BLaER1 treated with 17β-estradiol and CSF1 and Interleukin-3, amounts not matched to agents 10 nM and 100 nM (cell line): ENCODE measurements around the gene RNASEH2B.

Experiments used
- H3K27ac ChIP-seq, 11 experiments: shearing (Covaris generic); formaldehyde crosslinking; 2 replicates each; pipeline ENCODE4 v1.8.1; 2022
- H3K27me3 ChIP-seq, 11 experiments: shearing (Covaris generic); formaldehyde crosslinking; 2 replicates each; pipeline ENCODE4 v1.8.1; 2022
- H3K36me3 ChIP-seq, 11 experiments: shearing (Covaris generic); formaldehyde crosslinking; 2 replicates each; pipeline ENCODE4 v1.8.1; 2022
- H3K4me1 ChIP-seq, 10 experiments: shearing (Covaris generic); formaldehyde crosslinking; 2 replicates each; pipeline ENCODE4 v1.8.1; 2022
- H3K4me2 ChIP-seq, 11 experiments: shearing (Covaris generic); formaldehyde crosslinking; 2 replicates each; pipeline ENCODE4 v1.8.1; 2022
- H3K4me3 ChIP-seq, 10 experiments: shearing (Covaris generic); formaldehyde crosslinking; 2 replicates each; pipeline ENCODE4 v1.8.1; 2022
- H3K9ac ChIP-seq, 11 experiments: shearing (Covaris generic); formaldehyde crosslinking; 2 replicates each; pipeline ENCODE4 v1.8.1; 2022
- H3K9me3 ChIP-seq, 11 experiments: shearing (Covaris generic); formaldehyde crosslinking; replicated peaks in 1 of 11; 2 replicates each; pipeline ENCODE4 v1.8.1; 2022
- H4K20me1 ChIP-seq, 11 experiments: shearing (Covaris generic); formaldehyde crosslinking; 2 replicates each; pipeline ENCODE4 v1.8.1; 2022
- Cebpa-rat ChIP-seq, 11 experiments: shearing (Covaris generic); IDR thresholded peaks; 2 replicates each; pipeline ENCODE4 v1.8.1; 2022

RNASEH2B gene

DNA sequence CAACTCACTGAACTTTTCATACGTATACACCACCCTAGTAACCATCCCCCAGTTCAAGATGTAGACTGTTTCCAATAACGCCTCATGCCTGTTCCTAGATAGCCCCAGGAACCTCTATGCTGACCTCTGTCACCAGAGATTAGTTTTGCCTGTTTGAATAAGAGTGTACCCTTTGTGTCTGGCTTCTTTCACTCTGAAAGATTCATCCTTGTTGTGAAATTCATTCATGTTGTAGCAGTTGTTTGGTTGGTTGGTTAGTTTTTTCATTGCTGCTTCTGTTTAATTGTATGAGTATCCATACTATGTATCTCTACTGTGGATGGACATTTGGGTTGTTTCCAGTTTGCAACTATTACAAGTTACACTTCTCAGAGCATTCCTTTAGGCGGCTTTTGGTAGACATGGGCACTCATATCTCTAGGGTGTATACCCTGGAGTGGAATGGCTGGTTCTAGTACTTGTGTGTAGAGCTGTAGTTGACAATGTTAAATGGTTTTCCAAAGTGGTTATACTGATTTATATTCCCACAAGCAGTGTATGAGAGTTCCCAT, 1.6 kb downstream of the RNASEH2B start:
- Histone ChIP-seq H3K9me3 (peaks cover 0 to 1% (median 0%) of the 10 kb centered on the region in 11 experiments; a peak in 2 of 22 replicates), H3K4me3 (peak overlapping the region; percentile 74 to 88 (median 83)), H3K4me2 (peak overlapping the region; percentile 86 to 97 (median 92)), H3K36me3 (no peaks in the 10 kb centered on the region), H3K9ac (peak overlapping the region; percentile 94 to 99 (median 98)), H4K20me1 (peaks cover 0 to 6% (median 0%) of the 10 kb centered on the region in 11 experiments; a peak in 2 of 22 replicates), H3K4me1 (peaks cover 59 to 76% (median 69%) of the 10 kb centered on the region in 10 experiments), H3K27me3 (no peaks in the 10 kb centered on the region), H3K27ac (peak overlapping the region; percentile 93 to 100 (median 98); a peak in 21 of 22 replicates)
- no peak for TF ChIP-seq Cebpa-rat (IDR thresholded peaks at IDR 0.05)

DNA sequence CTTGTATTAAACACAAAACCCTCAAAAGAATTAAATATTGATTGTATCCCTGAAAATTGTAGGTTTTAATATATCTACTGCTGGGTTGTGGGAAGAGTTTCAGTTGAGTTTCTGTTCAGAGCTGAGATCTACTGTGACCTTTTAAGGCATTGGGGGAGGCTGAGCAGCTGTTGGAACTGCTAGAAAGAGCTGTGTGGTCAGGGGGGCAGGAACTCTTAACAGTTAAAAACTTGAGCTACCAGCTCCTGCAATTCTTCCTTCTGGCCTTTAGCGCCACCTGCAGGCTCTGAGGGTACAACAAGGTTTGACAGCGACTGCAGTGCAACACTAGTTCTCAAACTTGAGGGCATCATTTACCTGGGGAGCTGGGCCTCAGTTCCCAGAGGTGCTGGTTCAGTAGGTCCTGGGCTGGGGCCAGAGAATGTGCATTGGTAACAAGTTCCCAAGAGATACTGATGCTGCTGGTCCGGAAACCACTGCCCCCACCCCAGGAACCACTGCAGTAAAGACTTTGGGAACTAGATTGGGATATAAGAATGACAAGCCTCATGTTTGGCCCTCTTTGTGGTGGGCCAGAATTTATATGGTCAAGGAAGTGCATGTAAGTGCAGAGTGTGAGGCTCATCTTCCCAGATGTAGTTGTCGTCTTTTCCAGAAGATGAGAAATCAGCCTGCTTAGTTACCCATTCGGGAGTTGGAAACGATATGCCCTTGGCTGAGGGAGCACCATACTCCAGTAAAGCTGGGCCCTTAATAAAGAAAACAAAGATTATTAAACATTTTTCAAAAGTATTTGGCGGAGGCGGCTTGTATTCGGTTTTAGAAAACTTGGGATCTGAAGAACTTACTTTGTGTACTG, 2.6 kb downstream of the RNASEH2B start:
- Histone ChIP-seq H3K4me1 (peaks cover 69 to 84% (median 75%) of the 10 kb centered on the region in 10 experiments), H3K9me3 (no peaks in the 10 kb centered on the region), H3K27me3 (no peaks in the 10 kb centered on the region), H3K4me3 (peak overlapping the region; percentile 74 to 88 (median 83); a peak in 17 of 20 replicates), H3K9ac (peak overlapping the region; percentile 94 to 99 (median 98); a peak in 21 of 22 replicates), H4K20me1 (peaks cover 0 to 6% (median 0%) of the 10 kb centered on the region in 11 experiments; a peak in 2 of 22 replicates), H3K4me2 (peak overlapping the region; percentile 86 to 97 (median 92)), H3K27ac (peak overlapping the region in 10 of 11 experiments; percentile 95 to 100 (median 98); a peak in 19 of 22 replicates), H3K36me3 (no peaks in the 10 kb centered on the region)
- TF ChIP-seq Cebpa-rat (IDR thresholded peaks at IDR 0.05), result no peak

- peaks cover 0 to 6% (median 0%) of the 10 kb centered on the region in 11 experiments; a peak in 2 of 22 replicates for H4K20me1 ChIP-seq
- no peaks in the 10 kb centered on the region for H3K27me3 ChIP-seq
- peaks cover 71 to 87% (median 79%) of the 10 kb centered on the region in 10 experiments for H3K4me1 ChIP-seq
- no peak for TF ChIP-seq Cebpa-rat (IDR thresholded peaks at IDR 0.05)
- peaks cover 0 to 6% (median 4%) of the 10 kb centered on the region in 11 experiments; a peak in 8 of 22 replicates for H3K36me3 ChIP-seq
- H3K4me3 ChIP-seq, result peak overlapping the region in 6 of 10 experiments; percentile 21 to 88 (median 82); a peak in 10 of 20 replicates
- H3K9me3 ChIP-seq, result peaks cover 0 to 4% (median 0%) of the 10 kb centered on the region in 11 experiments; a peak in 4 of 22 replicates
- peak overlapping the region in 10 of 11 experiments; percentile 25 to 99 (median 98); a peak in 18 of 22 replicates for H3K9ac ChIP-seq
- peak overlapping the region in 10 of 11 experiments; percentile 7 to 99 (median 82); a peak in 17 of 22 replicates for H3K27ac ChIP-seq
- peak overlapping the region; percentile 86 to 97 (median 92) for H3K4me2 ChIP-seq
Observed at GRCh38 chr13:50912851-50913250, 3.3 kb downstream of the RNASEH2B start.

GRCh38 chr13:50914176-50914700, 4.6 kb downstream of the RNASEH2B start:
- peaks cover 59 to 88% (median 77%) of the 10 kb centered on the region in 10 experiments for H3K4me1 ChIP-seq
- no peaks in the 10 kb centered on the region for H3K27me3 ChIP-seq
- H3K36me3 ChIP-seq, result peaks cover 0 to 19% (median 14%) of the 10 kb centered on the region in 11 experiments; a peak in 12 of 22 replicates
- H3K4me3 ChIP-seq, result peak overlapping the region in 2 of 10 experiments; percentile 15 to 21; a peak in 1 of 20 replicates
- H3K4me2 ChIP-seq, result peak overlapping the region; percentile 71 to 97 (median 90)
- peaks cover 0 to 18% (median 10%) of the 10 kb centered on the region in 11 experiments; a peak in 13 of 22 replicates for H3K9me3 ChIP-seq
- H3K27ac ChIP-seq, result peak overlapping the region; percentile 40 to 99 (median 89); a peak in 20 of 22 replicates
- no peak for TF ChIP-seq Cebpa-rat (IDR thresholded peaks at IDR 0.05)
- peak overlapping the region in 10 of 11 experiments; percentile 1 to 98 (median 57); a peak in 15 of 22 replicates for H3K9ac ChIP-seq
- peaks cover 0 to 6% (median 0%) of the 10 kb centered on the region in 11 experiments; a peak in 2 of 22 replicates for H4K20me1 ChIP-seq

- H3K4me3 ChIP-seq, result peak overlapping the region in 4 of 10 experiments; percentile 5 to 21 (median 15); a peak in 3 of 20 replicates
- H3K4me1 ChIP-seq, result peaks cover 58 to 94% (median 77%) of the 10 kb centered on the region in 10 experiments
- TF ChIP-seq Cebpa-rat (IDR thresholded peaks at IDR 0.05), result no peak
- no peaks in the 10 kb centered on the region for H3K27me3 ChIP-seq
- peak overlapping the region; percentile 71 to 97 (median 90) for H3K4me2 ChIP-seq
- peaks cover 0 to 24% (median 16%) of the 10 kb centered on the region in 11 experiments; a peak in 14 of 22 replicates for H3K9me3 ChIP-seq
- H3K36me3 ChIP-seq, result peaks cover 0 to 26% (median 20%) of the 10 kb centered on the region in 11 experiments; a peak in 13 of 22 replicates
- H3K9ac ChIP-seq, result peak overlapping the region in 10 of 11 experiments; percentile 1 to 98 (median 57); a peak in 15 of 22 replicates
- peaks cover 0 to 6% (median 0%) of the 10 kb centered on the region in 11 experiments; a peak in 2 of 22 replicates for H4K20me1 ChIP-seq
- H3K27ac ChIP-seq, result peak overlapping the region; percentile 40 to 99 (median 89); a peak in 21 of 22 replicates
Observed at GRCh38 chr13:50914848-50915247, 5.3 kb downstream of the RNASEH2B start.

DNA sequence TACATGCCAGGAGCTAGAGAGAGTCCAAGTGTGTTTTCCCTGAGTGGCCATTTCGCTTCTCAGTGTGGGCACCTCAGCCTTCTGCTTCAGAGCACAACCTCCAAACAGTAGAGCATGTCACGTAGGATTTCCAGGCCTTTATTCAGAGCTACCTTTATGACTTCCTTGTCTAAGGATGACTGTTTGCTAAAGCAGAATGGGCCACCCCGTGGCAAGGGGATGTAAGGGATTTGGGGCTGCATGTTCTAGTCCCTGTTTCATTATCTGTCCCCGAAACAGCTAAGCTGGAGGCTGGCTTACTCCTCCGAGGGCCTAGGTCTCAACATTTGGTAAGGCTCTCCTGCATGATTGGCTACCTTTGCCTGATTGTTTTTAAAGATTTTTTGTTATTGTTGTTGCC, 6.0 kb downstream of the RNASEH2B start:
- Histone ChIP-seq H3K27ac (peak overlapping the region; percentile 40 to 99 (median 89); a peak in 21 of 22 replicates), H3K4me2 (peak overlapping the region; percentile 71 to 97 (median 90)), H3K27me3 (no peaks in the 10 kb centered on the region), H3K9me3 (peaks cover 0 to 31% (median 23%) of the 10 kb centered on the region in 11 experiments; a peak in 18 of 22 replicates), H3K36me3 (peaks cover 0 to 33% (median 27%) of the 10 kb centered on the region in 11 experiments; a peak in 13 of 22 replicates), H4K20me1 (peaks cover 0 to 6% (median 0%) of the 10 kb centered on the region in 11 experiments; a peak in 2 of 22 replicates), H3K9ac (peak overlapping the region; percentile 8 to 98 (median 57); a peak in 16 of 22 replicates), H3K4me1 (peaks cover 58 to 100% (median 79%) of the 10 kb centered on the region in 10 experiments), H3K4me3 (peak overlapping the region in 3 of 10 experiments; percentile 5 to 17 (median 15); a peak in 2 of 20 replicates)
- no peak for TF ChIP-seq Cebpa-rat (IDR thresholded peaks at IDR 0.05)

DNA sequence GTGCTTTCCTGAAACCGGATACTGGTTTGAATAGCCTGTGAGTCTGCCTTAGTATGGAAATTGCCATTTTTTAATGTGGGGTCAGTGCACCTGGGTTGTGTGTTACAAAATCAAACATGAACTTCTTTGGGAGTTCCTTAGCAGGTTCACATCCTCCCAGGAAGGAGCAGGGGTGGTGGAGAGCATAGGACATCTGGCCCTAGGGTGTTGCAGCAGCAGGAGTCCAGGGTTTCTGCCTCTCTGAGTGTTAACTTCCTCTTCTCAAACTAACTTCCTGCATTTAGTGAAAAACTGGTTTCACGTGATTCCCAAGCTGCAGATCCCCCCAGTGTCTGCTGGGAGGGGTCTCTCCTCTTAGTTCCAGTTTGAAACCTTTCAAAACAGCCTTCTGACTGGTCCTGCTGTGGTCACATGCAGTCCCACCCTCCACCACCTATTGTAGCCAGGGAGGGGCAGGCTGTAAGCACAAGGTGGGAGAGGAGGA, 7.2 kb downstream of the RNASEH2B start:
- peaks cover 0 to 6% (median 0%) of the 10 kb centered on the region in 11 experiments; a peak in 2 of 22 replicates for H4K20me1 ChIP-seq
- H3K4me2 ChIP-seq, result peak overlapping the region; percentile 73 to 97 (median 87)
- H3K9ac ChIP-seq, result peak overlapping the region; percentile 62 to 76 (median 72)
- H3K9me3 ChIP-seq, result peaks cover 11 to 43% (median 34%) of the 10 kb centered on the region in 11 experiments
- H3K27ac ChIP-seq, result peak overlapping the region; percentile 75 to 99 (median 89)
- TF ChIP-seq Cebpa-rat (IDR thresholded peaks at IDR 0.05), result peak in 5 of 11 experiments; percentile 17 to 61 (median 47); a peak in 6 of 22 replicates
- peak overlapping the region in 8 of 10 experiments; percentile 3 to 48 (median 28); a peak in 9 of 20 replicates for H3K4me3 ChIP-seq
- H3K36me3 ChIP-seq, result peaks cover 6 to 45% (median 39%) of the 10 kb centered on the region in 11 experiments; a peak in 20 of 22 replicates
- no peaks in the 10 kb centered on the region for H3K27me3 ChIP-seq
- H3K4me1 ChIP-seq, result peaks cover 58 to 99% (median 73%) of the 10 kb centered on the region in 10 experiments
